Effector CD4-positive, alpha-beta T cell (primary cell): ENCODE measurements around the gene CTNNA1.
"Not testable (repeated sequence)": the region's sequence is repeated elsewhere in the genome, so short reads cannot be mapped to it uniquely, and the experiment has no call there.

Experiments
- DNase-seq: peaks from one replicate; pipeline ENCODE4 v3.0.0-alpha.2; 2020

Gene CTNNA1

DNA sequence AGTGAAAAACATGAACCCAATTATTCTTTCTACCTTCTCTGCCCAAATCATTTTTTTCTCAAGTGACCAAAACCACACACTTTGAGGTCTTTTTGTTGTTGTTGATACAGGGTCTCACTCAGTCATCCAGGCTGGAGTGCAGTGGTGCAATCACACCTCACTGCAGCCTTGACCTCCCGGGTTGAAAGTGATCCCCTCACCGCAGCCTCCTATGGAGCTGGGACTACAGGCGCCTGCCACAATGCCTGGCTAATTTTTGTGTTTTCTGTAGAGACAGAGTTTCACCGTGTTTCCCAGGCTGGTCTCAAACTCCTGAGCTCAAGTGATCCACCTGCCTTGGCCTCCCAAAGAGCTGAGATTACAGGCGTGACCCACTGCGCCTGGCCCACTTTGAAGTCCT lies 8.4 kb downstream of the CTNNA1 start:
- not testable (repeated sequence) for DNase-seq

DNA sequence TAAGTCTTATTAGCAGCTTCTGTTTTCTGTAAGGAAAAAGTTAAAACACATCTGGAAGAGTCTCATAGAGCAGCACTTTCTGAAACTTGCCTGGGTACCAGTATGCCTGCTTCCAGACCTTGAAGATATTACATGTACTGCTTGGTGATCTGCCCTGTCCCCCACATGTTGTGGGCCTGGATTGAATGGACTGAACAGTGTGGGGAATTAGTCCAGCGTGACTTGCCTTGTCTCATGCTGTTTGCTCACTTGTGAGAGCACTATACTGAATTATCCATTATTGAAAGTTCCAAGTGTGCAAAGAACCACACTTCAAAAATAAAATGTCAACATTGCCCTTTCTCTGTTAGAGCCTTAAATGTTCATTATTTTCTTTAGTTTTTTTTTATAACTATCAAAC lies 8.9 kb downstream of the CTNNA1 start:
- no peak for DNase-seq

- DNase-seq = no peak
Observed at GRCh38 chr5:138763037-138763778, 10.0 kb downstream of the CTNNA1 start.

- no peak for DNase-seq
Observed at GRCh38 chr5:138770291-138770690, 17.1 kb downstream of the CTNNA1 start.

GRCh38 chr5:138770977-138771376 lies 17.8 kb downstream of the CTNNA1 start:
- DNase-seq = no peak

DNA sequence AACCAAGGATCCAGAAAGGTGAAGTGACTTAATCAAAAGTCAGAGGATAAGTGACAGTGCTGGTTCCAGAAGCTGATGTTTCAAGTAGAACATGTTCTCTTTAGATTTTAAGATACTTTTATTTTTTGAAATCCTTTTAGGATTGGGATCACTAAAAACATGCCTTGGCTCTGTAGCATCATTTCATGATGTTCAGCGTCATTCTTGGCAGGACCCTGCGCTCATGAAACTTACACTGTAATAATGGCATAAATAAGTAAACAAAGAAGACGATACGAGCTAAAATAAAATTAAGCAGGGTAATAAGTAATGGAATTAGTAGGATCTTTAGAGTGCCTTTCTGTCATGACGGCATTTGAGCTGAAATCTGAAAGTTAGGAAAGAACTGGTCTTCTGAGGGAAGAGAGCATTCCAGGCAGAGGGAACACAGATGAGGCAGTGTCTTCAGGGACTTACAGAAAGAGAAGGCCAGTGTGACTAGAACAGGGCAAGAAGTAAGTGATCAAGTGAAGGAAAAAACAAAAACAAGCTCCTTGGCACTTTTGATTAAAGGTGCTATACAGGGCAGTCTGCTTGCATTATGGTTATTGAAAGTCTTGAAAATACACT lies 19.9 kb downstream of the CTNNA1 start:
- no peak for DNase-seq

GRCh38 chr5:138773624-138774023 lies 20.4 kb downstream of the CTNNA1 start:
- DNase-seq = not testable (repeated sequence)

GRCh38 chr5:138775034-138775433 lies 21.8 kb downstream of the CTNNA1 start:
- no peak for DNase-seq

DNA sequence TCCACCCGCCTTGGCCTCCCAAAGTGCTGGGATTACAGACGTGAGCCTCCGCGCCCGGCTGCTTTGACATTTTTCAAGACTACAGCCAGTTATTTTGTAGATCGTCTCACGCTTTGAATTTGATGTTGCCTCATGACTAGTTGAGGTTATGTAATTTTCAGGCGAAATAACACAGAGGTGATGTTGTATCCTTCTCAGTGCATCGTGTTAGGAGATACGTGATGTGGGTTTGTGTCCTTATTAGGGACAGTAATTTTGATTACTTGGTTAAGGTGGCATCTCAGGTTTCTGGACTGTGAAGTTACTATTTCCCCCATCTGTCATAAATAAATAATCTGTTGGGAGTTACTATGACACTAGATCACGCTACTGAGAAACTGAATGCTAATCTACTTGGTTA lies 25.0 kb downstream of the CTNNA1 start:
- DNase-seq = no peak

DNA sequence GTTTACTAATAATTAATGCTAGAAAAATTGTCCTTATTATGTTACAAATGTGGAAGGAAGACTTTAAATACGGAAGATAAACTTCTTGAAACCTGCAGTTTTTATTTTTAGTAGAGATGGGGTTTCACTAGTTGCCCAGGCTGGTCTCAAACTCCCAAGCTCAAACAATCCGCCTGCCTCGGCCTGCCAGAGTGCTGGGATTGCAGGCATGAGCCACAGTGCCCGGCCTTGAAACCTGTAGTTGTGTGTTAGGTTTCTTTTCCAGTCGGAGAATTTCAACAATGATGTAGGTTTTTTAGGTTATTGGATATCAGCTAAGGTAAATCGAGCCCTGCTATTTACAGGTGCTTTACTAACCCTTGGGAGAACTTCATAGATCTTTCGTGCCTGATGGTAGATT lies 30.8 kb downstream of the CTNNA1 start:
- no peak for DNase-seq

DNA sequence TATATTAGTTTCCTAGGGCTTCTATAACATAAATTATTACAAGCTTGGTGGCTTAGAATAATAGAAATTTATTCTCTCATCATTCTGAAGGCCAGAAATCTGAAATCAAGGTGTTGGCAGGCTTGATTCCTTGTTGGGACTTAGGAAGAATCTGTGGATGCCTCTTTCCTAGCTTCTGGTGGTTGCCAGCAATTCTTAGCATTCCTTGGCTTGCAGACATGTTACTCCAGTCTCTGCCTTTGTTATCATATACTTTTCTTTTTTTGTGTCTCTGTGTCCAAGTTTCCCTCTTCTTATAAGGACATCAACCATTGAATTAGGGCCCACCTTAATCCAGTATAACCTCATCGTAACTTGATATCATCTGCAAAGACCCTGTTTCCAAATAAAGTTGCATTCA lies 31.4 kb downstream of the CTNNA1 start:
- no peak for DNase-seq

DNA sequence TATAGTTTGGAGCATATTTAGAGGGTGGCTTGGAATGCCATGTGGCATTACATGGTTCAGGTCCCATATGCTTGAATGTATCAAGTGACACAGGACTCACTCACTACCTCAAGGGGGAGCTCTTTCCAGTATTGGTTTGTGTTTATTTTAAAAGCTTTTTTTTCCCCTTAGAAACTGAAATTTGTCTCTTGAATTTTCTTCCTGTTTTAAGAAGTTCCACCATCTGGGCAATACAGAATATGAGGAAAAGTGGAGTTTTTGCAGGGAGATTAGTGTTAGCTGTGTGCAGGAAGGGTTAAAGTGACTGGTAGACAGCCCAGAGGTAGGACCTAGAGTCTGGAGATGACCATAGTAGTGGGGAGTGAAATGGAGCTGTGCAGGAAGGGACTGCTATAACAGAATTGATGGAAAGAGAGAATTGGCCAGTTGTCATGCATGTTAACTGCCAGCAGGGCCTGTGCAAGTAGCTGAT lies 36.6 kb downstream of the CTNNA1 start:
- DNase-seq = no peak

- no peak for DNase-seq
Observed at GRCh38 chr5:138790684-138791083, 37.5 kb downstream of the CTNNA1 start.

GRCh38 chr5:138792195-138792790 lies 39.1 kb downstream of the CTNNA1 start:
- DNase-seq = no peak

DNA sequence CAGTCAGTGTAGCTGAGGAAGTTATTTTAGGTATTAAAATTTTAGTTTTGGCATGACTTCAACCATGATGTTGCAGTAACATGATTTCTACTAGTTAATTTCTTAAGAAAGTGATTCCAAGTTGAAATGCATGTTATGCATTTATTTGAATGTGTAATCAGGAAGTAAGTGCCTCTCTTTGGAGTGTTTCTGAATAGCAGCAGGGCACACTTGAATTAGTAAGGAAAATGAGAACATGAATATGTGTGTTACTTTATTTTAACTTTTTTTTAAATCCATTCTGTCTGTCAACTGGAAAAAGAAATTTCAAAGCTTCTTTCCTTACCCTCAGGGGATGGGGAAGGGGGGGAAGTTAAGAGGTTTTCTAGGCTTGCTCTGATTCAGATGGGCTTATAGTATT lies 40.4 kb downstream of the CTNNA1 start:
- no peak for DNase-seq

DNA sequence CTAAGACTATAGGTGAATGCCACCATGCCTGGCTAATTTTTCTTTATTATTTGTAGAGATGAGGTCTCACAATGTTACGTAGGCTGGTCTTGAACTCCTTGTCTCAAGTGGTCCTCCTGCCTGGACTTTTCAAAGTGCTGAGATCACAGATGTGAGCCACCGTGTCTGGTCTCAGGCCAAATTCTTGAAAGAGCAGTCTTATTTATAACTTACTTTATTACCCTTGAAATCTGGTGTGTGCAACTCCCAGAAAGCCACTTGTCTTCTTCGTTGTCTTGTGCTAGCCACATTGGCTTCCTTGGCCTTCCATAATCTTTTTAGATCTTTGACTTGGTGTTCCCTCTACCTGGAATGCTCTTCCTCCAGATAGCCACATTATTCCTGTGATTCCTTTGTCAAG lies 50.1 kb downstream of the CTNNA1 start:
- DNase-seq = no peak

DNA sequence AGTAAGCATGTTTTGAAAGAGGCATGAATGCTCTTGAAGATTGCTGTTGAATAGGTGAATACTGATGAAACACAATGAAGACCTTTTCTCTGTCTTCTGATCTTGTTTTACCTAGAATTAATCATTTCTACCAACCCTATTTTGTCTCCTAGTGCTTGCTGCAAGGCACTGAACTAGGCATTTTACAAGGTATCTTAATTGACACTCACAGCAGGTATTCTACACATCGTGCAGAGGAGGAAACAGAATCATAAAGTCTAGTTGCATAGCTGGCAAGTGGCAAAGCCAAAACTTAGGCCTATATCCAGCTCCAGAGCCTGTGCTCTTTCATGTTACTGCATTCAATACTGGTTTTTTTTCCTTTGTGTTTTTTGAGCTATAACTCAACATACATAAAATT lies 50.7 kb downstream of the CTNNA1 start:
- DNase-seq = no peak

DNA sequence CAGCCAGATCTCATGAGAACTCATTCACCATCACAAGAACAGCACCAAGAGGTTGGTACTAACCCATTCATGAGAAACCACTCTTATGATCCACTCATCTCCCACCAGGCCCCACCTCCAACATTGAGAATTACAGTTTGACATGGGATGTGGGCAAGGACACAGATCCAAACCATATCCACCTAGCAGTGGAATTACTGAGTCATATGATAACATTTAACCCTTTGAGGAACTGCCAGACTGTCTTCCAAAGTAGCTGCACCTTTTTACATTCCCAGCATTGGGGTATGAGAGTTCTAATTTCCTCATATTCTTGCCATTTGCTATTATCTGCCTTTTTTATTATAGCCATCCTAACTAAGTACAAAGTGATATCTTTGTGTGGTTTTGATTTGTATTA lies 51.9 kb downstream of the CTNNA1 start:
- DNase-seq = no peak

DNA sequence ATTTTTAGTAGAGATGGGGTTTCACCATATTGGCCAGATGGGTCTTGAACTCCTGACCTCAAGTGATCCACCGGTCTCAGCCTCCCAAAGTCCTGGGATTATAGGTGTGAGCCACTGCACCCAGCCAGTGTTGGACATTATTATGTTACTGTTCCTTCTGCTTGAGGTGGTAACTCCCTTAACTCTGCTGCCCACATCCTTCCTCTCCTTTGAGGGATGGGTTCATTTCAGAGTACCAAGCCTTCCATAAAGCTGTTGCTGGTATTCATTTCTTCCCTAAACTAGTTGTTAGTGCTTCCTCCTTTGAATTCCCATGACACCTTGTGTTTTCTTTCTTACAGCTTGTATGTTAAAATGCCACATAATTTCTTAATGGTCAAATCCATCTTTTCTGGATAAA lies 54.0 kb downstream of the CTNNA1 start:
- no peak for DNase-seq

DNA sequence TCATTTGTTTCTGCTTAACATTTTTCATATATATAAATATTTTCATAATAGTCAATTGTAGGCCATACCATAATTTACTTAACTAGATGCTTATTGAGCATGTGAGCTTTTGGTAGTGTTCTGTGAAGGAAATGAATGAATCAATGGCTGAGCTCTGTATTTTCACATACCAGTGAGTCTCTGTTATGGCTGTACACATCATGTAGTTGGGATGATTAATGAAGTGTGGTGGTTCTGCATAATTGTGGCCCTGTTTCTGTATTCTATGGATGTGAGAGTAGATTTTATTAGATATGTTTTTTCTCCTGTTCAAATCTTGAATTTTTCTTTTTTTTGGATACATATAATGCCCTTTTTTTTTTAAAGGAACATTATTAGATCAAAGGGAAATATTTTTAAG lies 56.2 kb downstream of the CTNNA1 start:
- no peak for DNase-seq

GRCh38 chr5:138810861-138811260 lies 57.6 kb downstream of the CTNNA1 start:
- not testable (repeated sequence) for DNase-seq

- DNase-seq = no peak
Observed at GRCh38 chr5:138815529-138815928, 62.3 kb downstream of the CTNNA1 start.

DNA sequence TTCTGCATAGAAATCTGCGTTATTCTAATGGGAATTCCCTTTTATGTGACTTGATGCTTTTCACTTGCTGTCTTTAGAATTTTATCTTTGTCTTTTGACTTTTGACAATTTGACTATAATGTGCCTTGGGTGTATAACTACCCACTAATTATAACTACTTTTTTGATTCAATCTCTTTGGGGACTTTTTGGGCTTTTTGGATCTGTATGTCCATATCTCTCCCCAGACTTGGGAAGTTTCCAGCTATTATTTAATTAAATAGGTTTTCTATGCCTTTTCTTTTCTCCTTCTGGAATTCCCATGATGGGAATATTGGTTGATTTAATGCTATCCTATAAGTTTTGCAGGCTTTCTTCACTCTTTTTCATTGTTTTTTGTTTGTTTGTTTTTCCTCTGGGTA lies 64.0 kb downstream of the CTNNA1 start:
- DNase-seq = no peak

DNA sequence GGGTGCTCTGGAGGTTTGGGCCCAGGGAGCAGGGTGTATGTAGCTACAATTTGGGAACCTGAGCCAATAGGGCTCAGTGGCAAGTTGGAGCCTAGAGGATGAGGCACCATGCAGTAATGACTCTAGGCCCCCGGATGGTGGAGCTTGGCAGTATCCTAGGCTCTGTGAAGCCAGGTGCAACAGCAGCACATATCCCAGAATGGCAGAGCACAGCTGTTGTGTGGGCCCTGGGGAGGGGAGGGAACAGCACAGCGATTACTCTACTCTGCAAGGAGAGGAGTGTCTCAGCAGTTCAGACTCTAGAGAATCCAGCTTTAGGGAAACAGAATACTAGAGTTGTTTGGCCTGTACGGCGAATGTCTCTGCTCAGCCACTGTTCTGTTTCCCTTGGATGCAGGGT lies 65.9 kb downstream of the CTNNA1 start:
- DNase-seq = no peak
